Cardiac septum (tissue), 1 donor: ENCODE measurements around the gene XRCC6. TPM values are rescaled to one million over a fixed set of nuclear protein-coding genes. Genes with fewer than 3 reads are reported as not detected.
"Not testable (repeated sequence)": the region's sequence is repeated elsewhere in the genome, so short reads cannot be mapped to it uniquely, and the experiment has no call there.

Source experiments
- DNase-seq: peaks from one replicate; pipeline ENCODE4 v3.0.0-alpha.2; 2020; ENCODE audit warnings: low spot score
- intact Hi-C: fragments of 100-400 bp; cut with DNase I; formaldehyde crosslinking; loops from one replicate; pipeline ENCODE4 v1.14.0; 2022
- total RNA-seq: library from RNA; stranded (reverse); fragmentation: NEBNext Ultra II Directional; extraction: Animal tissue kit (Norgen Biotek cat#: 25700); gene quantifications from one replicate; pipeline ENCODE4 v1.2.1, GENCODE V29; 2021
- donor health status: DM: no; HTN: no; CAD: no.

XRCC6 gene
- total RNA-seq, 1 donor from 2014 or later, result 155 TPM

DNA sequence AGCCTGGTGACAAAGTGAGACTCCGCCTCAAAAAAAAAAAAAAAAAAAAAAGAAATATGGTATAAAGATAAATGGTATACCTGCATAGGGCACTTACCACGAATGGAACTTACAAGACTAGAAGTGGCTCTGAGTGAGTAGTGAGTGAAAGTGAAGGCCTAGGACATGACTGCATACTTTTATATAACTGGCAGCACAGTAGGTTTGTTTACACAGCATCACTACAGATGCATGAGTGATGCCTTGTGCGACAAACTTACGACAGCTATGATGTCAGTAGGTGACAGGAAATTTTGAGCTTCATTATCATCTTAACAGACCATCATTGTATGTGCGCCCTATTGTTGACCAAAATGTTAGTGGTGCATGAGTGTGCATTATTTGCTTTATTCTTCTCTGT is 17.7 kb downstream of the XRCC6 start:
- no peak for DNase-seq
- intact Hi-C loops, result no loop called here

DNA sequence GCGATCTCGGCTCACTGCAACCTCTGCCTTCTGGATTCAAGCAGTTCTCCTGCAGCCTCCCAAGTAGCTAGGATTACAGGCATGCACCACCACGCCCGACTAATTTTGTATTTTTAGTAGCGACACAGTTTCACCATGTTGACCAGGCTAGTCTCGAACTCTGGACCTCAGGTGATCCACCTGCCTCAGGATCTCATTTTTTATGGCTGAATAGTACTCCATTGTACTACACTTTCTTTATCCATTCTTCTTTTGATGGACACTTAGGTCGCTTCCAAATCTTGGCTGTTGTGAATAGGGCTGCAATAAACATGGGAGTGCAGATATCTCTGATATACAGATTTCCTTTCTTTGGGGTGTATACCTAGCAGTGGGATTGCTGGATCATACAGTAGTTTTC is 20.8 kb downstream of the XRCC6 start:
- intact Hi-C loops, result no loop called here
- DNase-seq, result no peak

DNA sequence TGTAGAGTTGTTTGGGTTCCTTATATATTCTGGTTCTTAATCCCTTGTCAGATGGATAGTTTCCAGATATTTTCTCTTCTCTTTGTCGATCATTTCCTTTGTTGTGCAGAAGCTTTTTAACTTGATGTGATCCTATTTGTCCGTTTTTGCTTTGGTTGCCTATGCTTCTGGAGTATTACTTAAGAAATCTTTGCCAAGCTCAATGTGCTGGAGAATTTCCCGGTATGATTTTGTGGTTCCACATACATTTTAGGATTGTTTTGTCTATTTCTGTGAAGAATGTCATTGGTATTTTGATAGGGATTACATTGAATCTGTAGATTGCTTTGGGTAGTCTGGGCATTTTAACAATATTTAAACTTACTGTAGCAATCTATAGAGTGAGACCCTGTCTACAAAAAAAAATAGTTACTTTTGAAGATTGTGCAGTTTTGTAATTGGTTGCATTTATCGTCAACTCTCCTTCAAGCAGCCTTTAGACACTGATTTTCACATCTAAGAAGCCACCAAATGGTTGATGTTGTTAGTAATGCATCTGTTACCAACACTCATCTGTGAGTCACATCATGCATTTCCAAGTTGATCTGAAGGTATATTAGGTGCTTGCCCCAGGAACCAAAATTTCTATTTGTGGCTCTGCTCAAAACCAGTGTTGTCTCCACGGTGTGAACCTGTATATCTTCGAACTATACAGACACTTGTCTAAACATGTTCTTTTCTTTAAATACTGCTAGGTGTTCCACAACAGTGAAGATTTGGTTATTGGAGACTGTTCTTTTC is 21.4 kb downstream of the XRCC6 start:
- DNase-seq, result no peak
- intact Hi-C loops, result no loop called here

DNA sequence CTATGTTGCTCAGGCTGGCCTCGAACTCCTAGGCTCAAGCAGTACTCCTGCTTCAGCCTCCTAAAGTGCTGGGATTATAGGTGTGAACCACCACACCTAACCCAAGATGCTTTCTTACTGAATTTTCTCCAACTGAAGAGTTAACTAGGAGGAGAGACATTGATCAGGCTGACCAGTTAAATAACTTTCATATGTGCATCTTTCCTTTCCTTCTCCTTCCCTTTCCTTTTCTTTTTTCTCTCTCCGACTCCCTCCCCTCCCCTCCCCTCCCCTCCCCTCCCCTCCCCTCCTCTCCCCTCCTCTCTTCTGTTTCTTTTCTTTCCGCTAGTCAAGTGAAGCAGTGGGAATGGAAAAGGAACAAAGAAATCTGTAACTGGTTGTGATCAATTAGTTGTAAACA is 26.7 kb downstream of the XRCC6 start:
- intact Hi-C loops, result no loop called here
- DNase-seq, result no peak

DNA sequence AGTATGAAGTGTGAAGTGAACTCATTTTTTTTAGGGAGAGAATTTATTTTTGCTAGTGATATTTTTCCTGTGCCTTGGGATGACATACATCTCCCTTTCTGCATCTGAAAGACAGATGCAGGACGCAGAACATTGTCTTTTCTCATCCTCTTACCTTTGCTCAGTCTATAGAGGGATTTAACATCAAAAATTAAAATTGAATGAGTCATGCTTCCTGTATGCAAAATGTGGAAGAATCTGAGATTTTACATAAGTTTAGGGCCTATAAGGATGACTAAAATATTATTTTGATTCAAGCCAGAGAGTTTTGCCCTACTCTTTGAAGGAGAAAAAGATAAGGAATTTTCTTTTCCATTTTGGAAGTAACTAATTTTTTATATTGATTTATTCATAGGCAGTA is 27.3 kb downstream of the XRCC6 start:
- DNase-seq, result no peak
- intact Hi-C loops, result no loop called here

DNA sequence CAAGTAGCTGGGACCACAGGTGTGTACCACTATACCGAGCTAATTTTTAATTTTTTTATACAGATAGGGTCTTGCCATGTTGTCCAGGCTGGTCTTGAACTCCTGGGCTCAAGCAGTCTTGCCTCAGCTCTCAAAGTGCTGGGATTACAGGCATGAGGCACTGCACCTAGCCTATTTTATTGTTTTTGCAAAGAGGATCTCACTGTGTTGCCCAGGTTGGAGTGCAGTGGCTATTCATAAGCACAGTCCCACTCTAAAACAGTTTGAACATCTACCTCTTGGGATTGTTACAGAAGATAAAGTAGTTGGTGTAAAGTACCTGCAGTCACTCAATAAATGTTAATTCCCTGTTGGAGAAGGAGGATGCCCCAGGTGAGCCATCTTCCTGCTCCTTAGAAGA is 29.1 kb downstream of the XRCC6 start:
- no peak for DNase-seq
- intact Hi-C loops, result no loop called here

DNA sequence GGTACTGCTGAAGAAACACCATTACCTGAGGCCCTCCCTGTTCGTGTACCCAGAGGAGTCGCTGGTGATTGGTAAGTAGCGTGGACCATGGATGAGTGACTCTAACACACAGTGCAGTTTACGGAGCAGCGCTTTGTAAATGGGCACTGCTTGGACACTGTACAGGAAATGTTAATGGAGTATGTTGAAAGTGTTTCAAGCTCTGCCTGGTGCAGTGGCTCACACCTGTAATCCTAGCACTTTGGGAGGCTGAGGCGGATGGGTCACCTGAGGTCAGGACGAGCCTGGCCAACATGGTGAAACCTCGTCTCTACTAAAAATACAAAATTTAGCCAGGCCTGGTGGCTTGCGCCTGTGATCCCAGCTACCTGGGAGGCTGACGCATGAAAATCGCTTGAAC is 29.7 kb downstream of the XRCC6 start:
- intact Hi-C loops, result no loop called here
- no peak for DNase-seq

DNA sequence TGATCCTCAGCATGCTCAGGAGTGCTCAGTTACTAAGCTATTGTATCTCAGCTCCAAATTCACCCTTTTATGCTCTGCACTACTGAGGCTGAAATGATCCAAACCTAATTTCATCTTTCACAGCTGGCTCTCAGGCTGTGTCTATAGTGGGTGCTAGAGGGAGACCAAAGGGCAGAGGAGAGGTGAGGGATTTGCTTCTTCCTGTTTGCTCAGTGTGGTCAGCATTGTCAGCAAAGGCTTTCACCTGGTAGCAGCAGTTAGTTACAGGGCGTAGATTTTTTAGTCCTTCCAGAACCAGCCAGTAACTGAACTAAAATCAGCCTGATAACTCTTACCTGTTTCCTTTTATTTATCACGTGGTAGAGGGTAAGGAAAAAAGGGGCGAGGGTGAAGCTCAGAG is 33.2 kb downstream of the XRCC6 start:
- intact Hi-C loops, result no loop called here
- DNase-seq, result no peak

DNA sequence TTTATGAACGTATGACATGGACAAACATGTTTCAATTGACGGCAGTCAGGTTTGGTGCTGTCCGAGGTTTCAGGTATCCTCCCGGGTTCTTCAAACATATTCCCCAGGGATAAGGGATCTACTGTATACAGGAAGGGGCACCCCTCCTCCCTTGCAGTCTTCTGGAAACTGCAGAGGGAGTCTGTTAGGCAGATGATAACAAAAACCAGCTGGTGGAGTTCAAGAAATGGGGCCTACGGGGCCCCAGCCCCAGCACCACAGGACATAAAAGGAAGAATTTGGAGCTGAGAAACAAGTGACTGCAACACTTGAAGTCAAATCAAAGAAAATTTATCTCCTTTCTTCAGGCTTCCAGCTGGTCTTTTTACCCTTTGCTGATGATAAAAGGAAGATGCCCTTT is 35.5 kb downstream of the XRCC6 start:
- intact Hi-C loops, result no loop called here
- no peak for DNase-seq

DNA sequence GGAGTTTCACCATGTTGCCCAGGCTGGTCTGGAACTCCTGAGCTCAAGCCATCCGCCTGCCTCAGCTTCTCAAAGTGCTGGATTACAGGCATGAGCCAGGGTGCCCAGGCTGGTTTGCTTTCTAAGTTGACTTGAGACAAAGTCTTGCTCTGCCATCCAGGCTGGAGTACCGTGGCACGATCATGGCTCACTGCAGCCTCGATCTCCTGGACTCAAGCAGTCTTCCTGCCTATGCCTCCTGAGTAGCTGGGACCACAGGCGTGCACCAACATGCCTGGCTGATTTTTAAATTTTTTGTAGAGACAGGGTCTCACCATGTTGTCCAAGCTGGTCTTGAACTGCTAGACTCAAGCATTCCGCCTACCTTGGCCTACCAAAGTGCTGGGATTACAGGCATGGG is 36.6 kb downstream of the XRCC6 start:
- DNase-seq, result no peak
- intact Hi-C loops, result no loop called here

DNA sequence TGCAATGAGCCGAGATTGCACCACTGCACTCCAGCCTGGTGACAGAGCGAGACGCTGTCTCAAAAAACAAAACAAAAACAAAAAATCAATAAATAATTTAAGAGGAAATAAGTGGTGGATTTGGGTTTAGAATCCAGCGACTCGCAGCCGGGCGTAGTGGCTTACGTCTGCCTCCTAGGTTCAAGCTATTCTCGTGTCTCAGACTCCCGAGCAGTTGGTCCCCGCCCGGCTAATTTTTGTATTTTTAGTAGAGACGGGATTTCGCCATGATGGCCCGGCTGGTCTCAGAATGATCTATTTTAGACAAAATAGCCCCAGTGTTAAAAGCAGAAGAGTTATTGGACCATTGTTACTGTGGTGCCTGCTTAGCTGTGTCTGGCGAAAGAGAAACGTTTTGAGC is 37.8 kb downstream of the XRCC6 start:
- intact Hi-C loops, result no loop called here
- DNase-seq, result no peak

DNA sequence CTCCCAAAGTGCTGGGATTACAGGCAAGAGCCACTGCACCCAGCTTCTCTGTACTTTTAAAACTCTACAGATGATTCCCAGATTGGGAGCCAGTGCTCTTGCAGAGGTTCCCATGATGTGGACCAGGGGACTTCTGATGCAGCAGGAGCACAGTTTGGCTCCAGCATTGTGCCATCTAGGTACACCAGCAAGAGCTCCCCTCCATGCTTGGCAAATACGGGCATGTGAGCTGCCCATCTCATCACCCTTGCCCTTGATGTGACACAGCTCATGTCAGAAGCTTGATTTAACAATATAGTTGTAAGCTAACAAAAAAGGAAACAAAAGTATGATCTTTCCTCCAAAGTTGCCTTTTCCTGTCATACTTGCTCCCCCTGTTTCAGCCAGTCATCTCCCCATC is 38.8 kb downstream of the XRCC6 start:
- intact Hi-C loops, result no loop called here
- no peak for DNase-seq

DNA sequence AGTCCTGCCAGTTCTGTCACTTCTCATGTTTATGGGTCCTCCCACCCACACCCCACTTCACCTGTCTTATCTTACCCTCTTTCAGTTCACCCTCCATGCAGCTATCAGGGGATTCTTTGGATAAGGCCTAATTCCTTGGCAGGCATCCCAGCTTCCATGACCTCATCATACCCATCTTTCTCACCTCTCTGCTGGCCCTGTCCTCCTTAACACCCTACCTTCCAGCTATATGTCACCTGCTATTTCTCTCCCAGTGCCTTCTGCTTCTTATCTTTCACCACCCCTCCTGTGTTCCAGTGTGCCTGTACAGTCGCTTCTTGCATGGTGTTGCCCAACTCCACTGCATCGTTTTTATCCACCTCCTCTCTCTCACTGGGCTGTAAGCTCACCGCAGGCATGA is 39.3 kb downstream of the XRCC6 start:
- intact Hi-C loops, result no loop called here

DNA sequence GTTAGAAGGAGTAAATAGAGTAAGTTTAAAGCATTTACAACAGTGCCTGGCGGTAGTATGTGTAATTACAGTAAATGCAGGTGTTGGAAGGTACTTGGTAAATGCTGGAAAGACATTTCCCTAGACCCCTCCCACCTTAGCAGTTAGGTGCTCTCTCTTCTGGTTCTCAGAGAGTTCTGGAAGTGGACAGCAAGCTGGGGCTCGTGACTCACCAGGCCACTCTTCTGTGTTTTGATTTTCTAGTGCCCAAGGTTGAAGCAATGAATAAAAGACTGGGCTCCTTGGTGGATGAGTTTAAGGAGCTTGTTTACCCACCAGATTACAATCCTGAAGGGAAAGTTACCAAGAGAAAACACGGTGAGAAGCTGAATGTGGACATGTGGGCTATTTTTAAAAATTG is 40.0 kb downstream of the XRCC6 start:
- intact Hi-C loops, result no loop called here
- no peak for DNase-seq

More for the DNA sequence above, 39.3 kb downstream of the XRCC6 start:
- DNase-seq, result no peak

DNA sequence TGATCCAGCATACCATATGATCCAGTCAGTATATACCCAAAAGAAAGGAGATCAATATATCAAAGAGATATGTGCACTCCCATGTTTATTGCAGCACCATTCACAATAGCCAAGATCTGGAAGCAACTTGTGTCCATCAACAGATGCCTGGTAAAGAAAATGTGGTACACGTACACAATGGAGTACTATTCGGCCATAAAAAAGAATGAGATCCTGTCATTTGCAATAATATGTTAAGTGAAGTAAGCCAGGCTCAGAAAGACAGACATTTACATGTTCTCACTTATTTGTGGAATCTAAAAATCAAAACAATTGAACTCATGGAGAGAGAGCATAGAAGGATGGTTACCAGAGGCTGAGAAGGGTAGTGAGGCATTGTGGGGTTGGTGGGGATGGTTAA is 40.6 kb downstream of the XRCC6 start:
- no peak for DNase-seq
- intact Hi-C loops, result no loop called here

DNA sequence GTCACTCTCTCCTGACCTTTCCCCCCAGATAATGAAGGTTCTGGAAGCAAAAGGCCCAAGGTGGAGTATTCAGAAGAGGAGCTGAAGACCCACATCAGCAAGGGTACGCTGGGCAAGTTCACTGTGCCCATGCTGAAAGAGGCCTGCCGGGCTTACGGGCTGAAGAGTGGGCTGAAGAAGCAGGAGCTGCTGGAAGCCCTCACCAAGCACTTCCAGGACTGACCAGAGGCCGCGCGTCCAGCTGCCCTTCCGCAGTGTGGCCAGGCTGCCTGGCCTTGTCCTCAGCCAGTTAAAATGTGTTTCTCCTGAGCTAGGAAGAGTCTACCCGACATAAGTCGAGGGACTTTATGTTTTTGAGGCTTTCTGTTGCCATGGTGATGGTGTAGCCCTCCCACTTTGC is 42.5 kb downstream of the XRCC6 start:
- DNase-seq, intact Hi-C loops: not testable (repeated sequence)

DNA sequence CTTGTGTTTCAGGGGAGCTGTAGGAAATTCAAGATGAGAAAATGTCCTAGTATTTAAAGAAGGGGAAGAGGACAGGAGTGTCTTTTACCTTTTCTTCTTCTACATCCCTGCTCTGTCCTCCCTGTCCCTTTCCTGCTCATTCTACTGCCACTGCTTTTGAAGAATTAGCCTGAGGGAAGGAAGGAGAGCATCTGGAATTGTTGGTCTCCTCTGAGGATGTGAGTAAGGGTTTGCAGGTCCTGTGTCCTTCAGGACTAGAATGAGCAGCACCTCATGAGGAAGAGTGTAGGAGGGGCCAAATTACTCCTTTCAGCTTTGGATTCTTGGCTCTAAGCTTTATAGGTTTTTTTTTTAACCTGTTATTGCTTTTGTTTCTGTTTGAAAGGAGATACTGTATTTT is 43.4 kb downstream of the XRCC6 start:
- DNase-seq, result no peak
- intact Hi-C loops, result no loop called here

DNA sequence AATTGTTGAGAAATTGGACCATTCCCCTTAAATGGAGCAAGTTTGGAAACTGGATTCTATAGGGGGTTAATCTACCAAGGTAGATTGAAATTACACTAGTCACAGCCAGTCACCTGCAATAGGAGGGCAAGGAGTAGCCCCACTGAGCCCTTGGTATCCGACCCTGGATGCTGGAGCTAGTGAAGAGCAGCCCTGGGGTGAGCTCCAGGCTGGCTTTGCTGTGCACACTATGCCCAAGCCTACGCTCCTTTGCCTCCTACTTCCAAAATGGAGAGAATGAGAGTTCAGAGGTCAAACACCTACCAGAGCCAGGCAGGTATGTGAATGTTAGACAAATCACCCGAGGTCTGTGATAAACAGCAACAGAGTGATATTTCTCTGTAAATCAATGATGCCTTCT is 43.9 kb downstream of the XRCC6 start:
- intact Hi-C loops, result no loop called here
- no peak for DNase-seq

DNA sequence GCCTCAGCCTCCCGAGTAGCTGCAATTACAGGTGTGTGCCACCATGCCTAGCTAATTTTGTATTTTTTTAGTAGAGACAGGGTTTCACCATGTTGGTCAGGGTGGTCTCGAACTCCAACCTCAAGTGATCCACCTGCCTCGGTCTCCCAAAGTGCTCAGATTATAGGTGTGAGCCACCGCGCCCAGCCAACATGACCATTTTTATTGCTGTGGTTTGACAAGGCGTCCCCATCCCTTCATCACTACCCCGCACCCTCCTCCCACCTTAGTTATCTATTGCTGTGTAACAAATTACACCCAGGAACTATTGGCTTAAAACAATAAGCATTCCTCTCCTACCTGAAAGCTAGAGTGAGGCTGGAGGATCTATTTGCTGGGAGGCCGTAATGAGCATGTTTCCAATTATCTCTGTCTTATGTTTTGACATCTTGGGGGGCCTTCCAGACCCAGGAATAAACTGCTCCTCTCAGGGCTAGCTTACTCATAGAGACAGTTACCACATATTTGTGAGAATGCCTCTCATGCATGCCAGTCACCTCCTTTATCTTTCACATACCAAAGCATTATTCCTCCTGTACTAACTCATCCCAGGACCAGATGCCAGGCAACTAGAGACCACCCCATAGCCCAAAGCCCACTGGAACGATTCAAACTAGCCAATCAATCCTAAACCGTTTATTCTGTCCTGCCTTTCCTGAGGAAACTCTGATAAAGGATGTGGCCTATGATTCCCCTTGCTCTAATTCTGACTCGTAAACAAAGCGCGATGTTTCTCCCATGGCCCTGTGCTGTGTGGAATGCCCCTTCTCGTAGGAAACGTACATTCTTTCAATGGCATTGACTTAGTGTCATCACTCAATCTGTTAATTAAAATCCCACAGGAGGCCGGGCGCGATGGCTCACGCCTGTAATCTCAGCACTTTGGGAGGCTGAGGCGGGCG is 48.1 kb downstream of the XRCC6 start:
- intact Hi-C loops, result no loop called here
- DNase-seq, result no peak

DNA sequence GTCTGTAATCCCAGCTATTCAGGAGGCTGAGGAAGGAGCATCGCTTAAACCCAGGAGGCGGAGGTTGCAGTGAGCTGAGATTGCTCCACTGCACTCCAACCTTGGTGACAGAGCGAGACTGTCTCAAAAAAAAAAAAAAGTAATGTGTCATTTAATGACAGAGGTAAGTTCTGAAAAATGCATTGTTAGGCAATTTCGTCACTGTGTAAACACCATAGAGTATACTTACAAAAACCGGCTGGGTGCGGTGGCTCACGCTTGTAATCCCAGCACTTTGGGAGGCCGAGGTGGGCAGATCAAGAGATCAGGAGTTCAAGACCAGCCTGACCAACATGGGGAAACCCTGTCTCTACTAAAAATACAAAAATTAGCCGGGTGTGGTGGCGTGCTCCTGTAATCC is 51.0 kb downstream of the XRCC6 start:
- intact Hi-C loops, DNase-seq: not testable (repeated sequence)
